HG03520 (cell line): Measurements from ENCODE around the gene NCR1.
"Not testable (repeated sequence)": the region's sequence is repeated elsewhere in the genome, so short reads cannot be mapped to it uniquely, and the experiment has no call there.

Source experiments
- ATAC-seq: cut with Tn5 transposase; IDR thresholded peaks from one replicate; pipeline ENCODE4 v1.9.1; 2021; ENCODE audit warnings: mild to moderate bottlenecking, moderate library complexity; ENCODE audit not compliant: unreplicated experiment

The NCR1 gene

DNA sequence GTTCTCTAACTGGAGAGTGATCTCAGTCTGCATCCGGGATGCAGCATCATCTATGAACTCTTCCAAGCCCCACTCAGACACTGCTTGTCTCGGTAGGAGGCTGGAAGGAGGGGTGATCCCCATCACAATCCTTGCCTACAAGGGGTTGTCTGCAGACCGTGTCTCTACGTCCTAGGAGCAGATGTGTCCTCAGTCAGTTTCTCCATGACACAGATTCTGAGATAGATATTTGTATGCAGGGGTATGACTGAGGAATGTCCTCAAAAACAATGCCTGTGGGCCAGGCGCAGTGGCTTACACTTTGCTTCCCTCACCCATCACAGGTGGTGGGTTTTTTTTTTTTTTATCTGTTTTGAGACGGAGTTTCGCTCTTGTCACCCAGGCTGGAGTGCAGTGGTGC is 871 bp downstream of the NCR1 start:
- ATAC-seq = no peak

DNA sequence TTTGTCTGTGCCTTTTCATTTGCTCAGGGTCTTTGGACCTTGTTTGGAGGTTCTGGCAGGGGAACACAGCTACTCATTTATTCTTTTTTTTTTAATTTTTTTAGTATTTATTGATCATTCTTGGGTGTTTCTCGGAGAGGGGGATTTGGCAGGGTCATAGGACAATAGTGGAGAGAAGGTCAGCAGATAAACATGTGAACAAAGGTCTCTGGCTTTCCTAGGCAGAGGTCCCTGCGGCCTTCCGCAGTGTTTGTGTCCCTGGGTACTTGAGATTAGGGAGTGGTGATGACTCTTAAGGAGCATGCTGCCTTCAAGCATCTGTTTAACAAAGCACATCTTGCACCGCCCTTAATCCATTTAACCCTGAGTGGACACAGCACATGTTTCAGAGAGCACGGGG is 2.0 kb downstream of the NCR1 start:
- ATAC-seq = not testable (repeated sequence)

DNA sequence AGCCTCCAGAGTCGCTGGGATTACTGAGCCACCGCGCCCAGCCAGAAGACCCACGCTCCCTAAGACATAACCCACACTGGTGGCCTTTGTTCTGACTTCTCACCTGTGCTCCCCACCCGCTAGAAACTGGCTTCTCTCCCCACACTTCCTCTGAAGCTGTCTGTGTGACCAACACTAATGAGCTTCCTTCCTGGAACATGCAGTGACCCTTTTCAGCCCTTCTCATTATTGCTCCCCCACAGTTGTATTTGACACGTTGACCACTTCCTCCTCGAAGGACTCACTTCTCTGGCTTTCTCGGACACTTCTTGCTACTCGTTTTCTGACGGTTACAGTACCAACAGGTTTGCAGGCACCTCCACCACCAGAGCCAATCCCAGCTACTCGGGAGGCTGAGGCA is 10.9 kb downstream of the NCR1 start:
- ATAC-seq = no peak

DNA sequence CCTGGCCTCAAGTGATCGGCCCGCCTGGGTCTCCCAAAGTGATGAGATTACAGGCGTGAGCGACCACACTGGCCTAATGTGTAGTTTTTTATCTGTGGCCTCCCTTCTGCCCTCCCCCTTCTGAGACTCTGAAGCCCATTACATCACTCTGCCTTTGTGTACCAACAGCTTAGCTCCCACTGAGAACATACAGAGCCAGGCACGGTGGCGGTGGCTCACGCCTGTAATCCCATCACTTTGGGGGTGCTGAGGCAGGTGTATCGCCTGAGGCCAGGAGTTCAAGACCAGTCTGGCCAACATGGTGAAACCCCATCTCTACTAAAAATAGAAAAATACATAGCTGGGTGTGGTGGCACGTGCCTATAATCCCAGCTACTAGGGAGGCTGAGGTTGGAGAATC is 12.6 kb downstream of the NCR1 start:
- no peak for ATAC-seq

DNA sequence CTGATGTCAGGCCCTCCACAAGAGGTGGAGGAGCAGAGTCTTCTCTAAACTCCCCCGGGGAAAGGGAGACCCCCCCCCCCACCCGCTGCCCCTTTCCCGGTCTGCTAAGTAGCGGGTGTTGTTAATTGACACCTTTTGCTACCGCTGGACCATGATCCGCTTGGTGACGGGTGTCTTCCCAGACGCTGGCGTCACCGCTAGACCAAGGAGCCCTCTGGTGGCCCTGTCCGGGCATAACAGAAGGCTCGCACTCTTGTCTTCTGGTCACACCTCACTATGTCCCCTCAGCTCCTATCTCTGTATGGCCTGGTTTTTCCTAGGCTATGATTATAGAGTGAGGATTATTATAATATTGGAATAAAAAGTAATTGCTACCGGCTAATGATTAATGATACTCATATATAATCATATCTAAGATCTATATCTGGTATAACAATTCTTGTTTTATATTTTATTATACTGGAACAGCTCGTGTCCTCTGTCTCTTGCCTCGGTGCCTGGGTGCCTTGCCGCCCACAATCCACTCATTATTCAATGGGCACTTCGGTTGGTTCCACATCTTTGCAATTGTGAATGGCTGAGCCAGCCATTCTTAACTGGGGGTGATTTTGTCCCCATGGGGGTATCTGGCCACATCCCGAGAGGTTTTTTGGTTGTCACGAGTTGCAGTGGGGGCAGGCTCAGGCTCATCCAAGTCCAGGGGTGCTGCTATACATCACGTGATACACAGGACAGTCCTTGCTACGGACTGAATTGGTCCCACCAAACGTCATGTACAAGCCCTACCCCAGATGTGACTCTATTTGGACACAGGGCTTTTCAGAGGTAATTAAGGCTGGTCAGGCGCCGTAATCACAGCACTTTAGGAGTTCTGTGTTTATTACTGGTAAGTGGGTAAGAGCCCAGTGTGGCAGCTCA is 14.0 kb downstream of the NCR1 start:
- not testable (repeated sequence) for ATAC-seq

DNA sequence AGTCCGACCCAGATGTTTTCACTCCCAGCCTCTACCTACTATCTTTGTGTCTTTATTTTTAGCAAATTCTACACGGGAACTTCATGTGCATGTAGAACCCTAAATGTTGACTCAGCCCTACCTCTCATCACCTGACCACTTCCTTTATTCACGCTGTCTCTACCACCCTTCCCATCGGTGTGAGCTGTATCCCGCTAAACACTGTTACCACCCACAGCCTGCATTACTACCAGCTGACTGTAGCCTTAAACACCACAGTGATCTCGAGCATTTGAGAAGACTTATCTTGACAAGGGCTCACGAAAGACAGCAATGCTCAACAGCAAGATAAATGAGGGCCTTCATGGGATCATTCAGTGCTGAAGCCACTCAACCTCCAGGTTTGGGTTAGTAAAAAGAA is 15.1 kb downstream of the NCR1 start:
- no peak for ATAC-seq

DNA sequence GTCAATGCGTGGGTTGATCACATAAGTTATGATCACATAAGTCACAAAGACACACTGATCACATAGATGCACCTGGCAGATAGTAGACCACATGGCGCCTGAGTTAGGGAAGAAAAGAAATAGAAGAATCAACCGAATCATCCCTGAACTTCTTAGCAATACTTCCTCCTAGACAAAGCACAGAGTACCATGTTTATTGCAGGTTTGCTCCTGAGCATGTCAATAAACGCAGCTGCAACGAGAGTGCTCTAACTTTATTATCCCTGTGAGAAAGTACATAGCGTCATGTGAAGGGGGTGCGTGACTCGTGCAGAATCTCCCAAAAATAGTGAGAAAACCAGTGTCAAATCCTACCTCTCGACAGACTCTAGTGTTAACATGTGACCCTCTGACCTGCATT is 17.3 kb downstream of the NCR1 start:
- no peak for ATAC-seq

DNA sequence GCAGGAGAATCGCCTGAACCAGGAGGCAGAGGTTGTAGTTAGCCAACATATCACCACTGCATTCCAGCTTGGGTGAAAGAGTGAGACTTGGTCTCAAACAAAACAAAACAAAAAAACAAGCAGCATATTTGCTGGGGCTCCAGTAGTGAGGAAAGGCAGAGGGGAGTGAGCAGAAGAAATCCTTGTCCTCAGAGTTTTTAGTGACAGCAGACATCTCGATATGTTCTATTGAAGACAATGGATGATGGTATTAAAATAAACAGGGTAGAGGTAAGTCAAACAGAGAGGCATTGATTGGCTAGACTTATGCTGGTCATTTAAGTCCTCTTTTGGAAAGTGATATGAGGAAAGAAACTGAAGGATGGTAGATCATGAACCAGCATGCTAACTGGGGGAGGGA is 22.4 kb downstream of the NCR1 start:
- no peak for ATAC-seq

DNA sequence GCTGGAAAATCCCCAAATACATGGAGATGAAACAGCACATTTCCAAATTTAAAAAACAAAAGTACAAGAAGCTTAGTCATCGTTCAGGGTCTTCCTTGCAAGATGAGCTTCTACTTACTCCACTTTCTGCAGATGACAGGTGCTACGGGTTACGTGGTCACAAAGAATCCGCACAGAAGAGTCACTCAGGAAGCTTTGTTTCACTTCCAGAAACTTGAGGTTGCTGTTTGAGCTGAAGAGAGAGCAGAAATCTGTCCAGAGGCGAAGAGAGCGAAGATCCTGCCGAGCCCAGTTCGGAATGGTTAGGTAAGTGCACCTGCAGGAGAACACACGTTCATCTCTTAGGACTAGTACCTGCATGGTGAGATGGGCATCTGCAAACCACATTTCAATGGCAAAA is 32.0 kb downstream of the NCR1 start:
- no peak for ATAC-seq

DNA sequence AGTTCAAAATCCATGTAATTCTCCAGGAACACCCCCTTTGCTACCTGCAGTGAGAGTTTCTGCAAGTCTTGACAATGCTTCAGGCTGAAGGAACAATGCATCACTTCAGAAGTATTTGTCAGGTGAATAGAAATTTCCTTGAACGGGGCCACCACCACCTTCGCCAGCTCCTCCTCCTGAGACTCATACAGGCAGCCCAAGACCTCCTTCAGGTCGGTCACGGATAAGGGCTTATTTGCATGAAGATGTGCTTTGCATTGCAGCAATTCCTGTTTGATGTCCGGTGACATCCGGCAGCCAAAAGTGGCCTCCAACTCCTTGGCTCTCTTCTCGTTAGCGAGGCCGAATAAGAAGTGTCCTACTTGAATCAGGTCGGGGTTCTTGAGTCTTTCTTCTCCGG is 33.0 kb downstream of the NCR1 start:
- ATAC-seq = no peak

DNA sequence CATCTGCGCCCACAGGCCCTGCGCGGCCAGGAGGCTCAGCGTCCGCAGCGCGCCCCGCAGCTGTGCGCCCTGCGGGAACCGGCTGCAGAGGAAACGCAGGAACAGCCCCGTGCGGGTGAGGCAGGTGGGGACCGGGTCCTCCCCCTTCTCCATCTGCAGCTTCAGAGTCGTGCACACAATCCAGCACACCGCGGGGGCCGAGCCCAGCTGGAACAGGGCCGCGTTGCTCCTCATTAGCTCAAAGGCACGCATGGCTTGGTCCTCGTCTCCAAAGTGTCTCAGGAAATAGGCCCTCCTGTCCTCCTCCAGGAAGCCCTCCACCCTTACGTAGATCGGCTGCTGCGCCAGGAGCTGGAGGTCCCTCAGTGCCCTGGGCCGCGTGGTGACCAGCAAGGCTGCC is 33.6 kb downstream of the NCR1 start:
- not testable (repeated sequence) for ATAC-seq

DNA sequence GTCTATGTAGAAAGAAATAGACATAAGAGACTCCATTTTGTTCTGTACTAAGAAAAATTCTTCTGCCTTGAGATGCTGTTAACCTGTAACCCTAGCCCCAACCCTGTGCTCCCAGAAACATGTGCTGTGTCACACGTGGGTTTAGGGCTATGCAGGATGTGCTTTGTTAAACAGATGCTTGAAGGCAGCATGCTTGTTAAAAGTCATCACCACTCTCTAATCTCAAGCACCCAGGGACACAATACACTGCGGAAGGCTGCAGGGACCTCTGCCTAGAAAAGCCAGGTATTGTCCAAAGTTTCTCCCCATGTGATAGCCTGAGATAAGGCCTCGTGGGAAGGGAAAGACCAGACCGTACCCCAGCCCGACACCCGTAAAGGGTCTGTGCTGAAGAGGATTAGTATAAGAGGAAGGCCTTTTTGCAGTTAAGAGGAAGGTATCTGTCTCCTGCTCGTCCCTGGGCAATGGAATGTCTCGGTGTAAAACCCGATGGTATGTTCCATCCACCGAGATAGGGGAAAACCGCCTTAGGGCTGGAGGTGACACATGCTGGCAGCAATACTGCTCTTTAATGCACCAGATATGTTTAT is 37.9 kb downstream of the NCR1 start:
- ATAC-seq = not testable (repeated sequence)

DNA sequence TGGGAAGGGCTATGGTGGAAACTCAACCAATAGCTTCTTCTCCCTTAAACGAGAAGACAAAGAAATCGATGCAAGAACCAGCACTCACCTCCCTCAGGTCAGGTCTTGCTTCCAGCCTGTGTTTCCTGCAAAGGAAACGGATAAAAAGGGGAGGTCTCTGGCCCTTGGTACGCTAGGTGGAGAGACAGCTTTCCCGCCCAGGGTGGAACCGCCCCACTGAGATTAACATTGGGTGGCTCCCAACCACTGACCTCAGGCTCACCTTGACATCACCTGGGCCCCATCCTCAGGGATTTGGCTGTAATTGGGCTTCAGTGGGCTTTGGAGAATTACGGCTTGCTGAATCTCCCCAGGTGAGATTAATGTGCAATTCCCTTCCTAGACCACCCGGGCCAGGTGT is 41.4 kb downstream of the NCR1 start, which contains the start of gene NLRP7:
Gene NLRP7, minus strand, starts transcription at position 150 of the 400 bp plus-strand sequence.
- ATAC-seq = no peak

DNA sequence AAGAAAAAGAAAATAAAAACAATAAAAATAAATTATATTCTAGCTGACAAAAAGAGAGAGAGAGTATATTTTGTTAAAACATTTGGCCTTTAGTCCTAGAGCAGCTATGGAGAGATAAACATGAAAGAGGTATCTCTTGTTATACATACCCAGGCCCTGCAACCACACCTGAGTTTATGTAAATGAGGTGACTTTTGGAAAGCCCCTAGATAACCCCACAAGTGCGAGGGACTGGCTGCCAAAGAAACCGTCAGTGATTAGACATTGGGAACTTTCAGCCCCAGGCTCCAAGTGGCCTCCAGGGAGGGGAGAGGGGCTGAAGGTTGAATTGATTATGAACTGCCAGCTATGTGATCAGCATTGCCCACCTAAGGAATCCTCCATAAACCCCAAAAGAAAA is 43.5 kb downstream of the NCR1 start:
- ATAC-seq = no peak

DNA sequence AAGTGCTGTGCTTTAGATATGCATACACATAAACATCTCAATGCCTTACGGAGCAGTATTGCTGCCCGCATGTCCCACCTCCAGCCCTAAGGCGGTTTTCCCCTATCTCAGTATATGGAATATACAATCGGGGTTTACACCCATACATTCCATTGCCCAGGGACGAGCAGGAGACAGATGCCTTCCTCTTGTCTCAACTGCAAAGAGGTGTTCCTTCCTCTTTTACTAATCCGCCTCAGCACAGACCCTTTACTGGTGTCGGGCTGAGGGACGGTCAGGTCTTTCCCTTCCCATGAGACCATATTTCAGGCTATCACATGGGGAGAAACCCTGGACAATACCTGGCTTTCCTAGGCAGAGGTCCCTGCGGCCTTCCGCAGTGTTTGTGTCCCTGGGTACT is 44.6 kb downstream of the NCR1 start:
- ATAC-seq = not testable (repeated sequence)

DNA sequence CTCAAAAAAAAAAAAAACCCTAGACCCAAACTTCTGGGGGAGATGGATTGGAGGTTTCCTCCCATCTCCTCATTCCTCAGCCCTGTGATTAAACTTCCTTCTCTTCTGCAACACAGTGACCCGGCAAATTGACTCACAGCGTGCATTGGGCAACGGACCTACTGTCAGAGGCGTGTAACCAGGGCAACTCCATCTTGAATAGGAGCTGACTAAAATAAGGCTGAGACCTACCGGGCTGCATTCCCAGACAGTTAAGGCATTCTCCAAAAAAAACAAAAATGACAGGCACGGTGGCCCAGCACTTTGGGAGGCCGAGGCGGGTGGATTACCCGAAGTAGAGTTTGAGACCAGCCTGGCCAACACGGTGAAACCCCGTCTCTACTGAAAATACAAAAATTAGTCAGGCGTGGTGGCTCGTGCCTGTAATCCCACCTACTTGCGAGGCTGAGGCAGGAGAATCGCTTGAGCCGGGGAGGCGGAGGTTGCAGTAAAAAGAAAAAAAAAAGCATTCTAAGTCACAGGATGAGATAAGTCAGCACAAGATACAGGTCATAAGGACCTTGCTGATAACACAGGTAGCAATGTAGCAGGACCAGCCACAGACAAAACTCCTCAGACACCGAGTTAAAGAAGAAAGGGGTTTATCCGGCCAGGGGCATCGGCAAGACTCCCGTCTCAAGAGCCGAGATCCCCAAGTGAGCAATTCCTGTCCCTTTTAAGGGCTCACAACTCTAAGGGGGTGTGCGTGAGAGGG is 46.8 kb downstream of the NCR1 start:
- ATAC-seq = no peak

DNA sequence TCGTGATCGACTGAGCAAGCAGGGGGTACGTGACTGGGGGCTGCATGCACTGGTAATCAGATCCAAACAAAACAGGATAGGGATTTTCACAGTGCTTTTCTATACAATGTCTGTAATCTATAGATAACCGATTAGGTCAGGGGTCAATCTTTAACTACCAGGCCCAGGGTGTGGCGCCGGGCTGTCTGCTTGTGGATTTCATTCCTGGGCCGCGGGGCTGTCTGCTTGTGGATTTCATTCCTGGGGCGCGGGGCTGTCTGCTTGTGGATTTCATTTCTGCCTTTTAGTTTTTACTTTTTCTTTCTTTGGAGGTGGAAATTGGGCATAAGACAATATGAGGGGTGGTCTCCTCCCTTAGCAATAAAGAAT is 47.4 kb downstream of the NCR1 start:
- ATAC-seq = not testable (repeated sequence)

DNA sequence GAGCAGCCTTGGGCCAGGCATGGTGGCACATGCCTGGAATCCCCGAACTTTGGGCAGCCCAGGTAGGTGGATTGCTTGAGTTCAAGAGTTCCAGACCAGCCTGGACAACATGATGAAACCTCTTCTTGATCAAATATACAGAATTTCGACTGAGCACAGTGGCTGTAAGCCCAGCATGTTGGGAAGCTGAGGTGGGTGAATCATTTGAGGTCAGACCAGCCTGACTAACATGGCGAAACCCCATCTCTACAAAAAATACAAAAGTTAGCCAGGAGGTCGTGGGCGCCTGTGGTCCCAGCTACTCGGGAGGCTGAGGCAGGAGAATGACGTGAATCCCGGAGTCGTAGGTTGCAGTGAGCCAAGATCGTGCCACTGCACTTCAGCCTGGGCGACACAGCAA is 49.4 kb downstream of the NCR1 start:
- no peak for ATAC-seq

DNA sequence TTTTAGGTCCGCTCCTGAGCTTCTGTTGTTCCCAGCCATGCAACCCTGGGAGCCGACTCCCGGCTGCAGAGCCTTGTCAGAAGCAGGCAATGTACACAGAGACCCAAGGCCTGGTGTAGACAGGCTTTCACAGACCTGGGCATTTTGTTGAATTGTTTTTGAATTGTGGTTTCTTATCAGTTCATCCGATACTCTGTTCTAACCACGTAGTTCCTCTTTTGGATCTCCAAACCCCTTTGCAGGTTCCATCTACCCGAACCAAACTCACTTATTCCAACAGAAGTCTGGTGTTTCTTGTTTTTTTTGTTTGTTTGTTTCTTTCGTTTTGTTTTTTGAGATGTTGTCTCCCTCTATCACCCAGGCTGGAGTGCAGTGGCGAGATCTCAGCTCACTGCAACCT is 53.9 kb downstream of the NCR1 start:
- no peak for ATAC-seq
